Posterior vena cava (tissue), 2 donors: Measurements from ENCODE around the gene TAOK2. TPM values are rescaled to one million over a fixed set of nuclear protein-coding genes. Genes with fewer than 3 reads are reported as not detected.
"Not testable (repeated sequence)": the region's sequence is repeated elsewhere in the genome, so short reads cannot be mapped to it uniquely, and the experiment has no call there.

Experiments
- DNase-seq: peaks from one replicate; pipeline ENCODE4 v3.0.0-alpha.2; 2020; ENCODE audit warnings: low spot score
- intact Hi-C, 2 donors: fragments of 100-400 bp; cut with DNase I; formaldehyde crosslinking; loops; one replicate each; pipeline versions ENCODE4 v1.14.1 to v1.14.2; 2022 to 2023
- long read RNA-seq, 2 donors: library from polyadenylated mRNA; unstranded; transcript quantifications; one replicate each; pipeline ENCODE4 v2.0.0, GENCODE V29; 2020 to 2021
- total RNA-seq, 2 donors: library from RNA; stranded (reverse); fragmentation: NEBNext Ultra II Directional; extraction: Animal tissue kit (Norgen Biotek cat#: 25700); gene quantifications; one replicate each; pipeline ENCODE4 v1.2.1, GENCODE V29; 2021
- donor health status: DM: yes; HTN: yes; CAD: no.
- donor health status: DM: yes; HTN: yes; CAD: no.

The TAOK2 gene
- 10 to 100 TPM; 35.0 to 35.7 TPM for total RNA-seq
- long read RNA-seq, donor 1, full-length matches to known transcripts: 5 of 22 reads
- long read RNA-seq, donor 1, partial matches to known transcripts: 8 of 22 reads
- long read RNA-seq, donor 1, other reads (novel, unspliced or antisense): 9 of 22 reads
- long read RNA-seq, donor 2, partial matches to known transcripts: 24 of 40 reads
- long read RNA-seq, donor 2, other reads (novel, unspliced or antisense): 15 of 40 reads

DNA sequence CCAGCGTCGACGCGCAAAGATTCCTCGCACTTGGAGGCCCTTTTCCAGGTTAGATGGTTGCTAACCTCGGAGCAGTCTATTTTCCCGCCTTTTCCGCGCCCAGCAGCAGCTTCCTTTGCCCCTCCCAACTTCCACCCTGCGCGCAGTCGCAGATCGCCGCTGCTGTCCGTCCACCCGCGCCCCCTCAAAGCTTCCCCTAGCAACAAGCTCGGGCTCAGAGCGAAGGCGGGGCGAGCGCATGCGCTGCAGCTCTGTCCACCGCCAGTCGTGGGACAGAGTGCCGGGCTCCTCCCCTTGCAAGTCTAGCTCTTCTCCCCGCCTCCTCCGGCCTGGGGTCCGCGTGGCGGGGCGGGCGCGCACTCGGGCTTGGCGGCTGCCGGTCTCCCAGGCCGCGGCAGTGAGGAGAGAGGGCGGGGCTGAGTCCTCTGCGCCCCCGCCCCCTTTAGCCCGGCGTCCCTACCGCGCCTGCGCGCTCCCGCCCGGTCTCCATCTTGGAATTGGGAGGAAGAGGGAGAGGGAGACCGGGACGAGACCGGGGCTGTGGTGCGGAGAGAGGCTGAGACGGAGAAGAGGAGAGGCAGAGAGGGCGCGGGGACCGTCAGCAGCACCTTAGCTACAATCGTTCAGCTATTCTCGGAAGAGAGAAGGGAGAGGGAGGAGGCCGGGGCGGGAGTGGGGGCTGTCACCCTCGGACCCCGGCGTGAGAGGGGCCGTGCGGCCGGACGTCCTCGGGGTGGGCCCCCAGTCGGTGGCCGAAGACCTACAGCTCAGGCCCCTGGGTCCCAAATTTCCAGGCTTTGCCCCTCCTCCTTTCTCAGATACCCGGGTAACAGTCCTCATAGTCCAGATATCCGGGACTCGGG is at the start of gene TAOK2:
TAOK2 (plus strand) TSS at position 485 of the 863 bp plus-strand sequence. CDS start 3,905 bp downstream, outside the sequence.
- intact Hi-C loops: no loop called here
- peak; percentile 99 for DNase-seq

DNA sequence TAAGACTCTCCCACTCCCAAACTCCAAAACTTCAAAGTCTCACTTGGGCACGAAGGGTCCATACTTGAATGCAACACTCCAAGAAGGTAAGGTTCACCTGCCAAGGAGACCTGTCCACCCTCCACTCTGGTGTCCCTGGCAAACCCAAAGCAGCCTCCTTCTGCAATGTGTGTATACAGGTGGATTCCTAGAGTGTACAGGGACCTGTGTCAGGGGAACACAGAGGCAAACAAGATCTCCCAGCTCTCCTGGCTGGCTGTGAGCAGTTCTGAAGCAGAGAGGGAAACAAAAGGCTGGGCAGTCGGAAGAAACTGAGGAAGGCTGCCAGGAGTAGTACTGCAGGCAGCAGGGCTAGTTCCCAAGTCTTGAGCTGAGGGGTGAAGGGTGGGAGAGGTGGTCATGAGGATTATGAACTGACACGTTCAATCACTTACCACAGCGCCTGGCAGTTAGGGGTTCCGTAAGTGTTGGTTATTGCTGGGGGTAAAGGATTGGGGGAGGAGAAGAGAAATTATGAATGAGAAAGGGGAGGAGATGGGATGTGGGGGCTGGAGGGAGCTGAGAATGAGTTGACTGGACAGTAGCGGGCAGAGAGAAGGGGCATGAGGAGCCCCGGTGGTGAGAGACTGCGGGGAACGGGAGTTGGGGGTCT is 48.4 kb upstream of the TAOK2 start:
- DNase-seq: no peak
- intact Hi-C loops: loop anchor here in 1 of 2 donors (5.0 kb wide), 1 partner anchor 37 kb away; the partner anchor contains the start of gene TMEM219

DNA sequence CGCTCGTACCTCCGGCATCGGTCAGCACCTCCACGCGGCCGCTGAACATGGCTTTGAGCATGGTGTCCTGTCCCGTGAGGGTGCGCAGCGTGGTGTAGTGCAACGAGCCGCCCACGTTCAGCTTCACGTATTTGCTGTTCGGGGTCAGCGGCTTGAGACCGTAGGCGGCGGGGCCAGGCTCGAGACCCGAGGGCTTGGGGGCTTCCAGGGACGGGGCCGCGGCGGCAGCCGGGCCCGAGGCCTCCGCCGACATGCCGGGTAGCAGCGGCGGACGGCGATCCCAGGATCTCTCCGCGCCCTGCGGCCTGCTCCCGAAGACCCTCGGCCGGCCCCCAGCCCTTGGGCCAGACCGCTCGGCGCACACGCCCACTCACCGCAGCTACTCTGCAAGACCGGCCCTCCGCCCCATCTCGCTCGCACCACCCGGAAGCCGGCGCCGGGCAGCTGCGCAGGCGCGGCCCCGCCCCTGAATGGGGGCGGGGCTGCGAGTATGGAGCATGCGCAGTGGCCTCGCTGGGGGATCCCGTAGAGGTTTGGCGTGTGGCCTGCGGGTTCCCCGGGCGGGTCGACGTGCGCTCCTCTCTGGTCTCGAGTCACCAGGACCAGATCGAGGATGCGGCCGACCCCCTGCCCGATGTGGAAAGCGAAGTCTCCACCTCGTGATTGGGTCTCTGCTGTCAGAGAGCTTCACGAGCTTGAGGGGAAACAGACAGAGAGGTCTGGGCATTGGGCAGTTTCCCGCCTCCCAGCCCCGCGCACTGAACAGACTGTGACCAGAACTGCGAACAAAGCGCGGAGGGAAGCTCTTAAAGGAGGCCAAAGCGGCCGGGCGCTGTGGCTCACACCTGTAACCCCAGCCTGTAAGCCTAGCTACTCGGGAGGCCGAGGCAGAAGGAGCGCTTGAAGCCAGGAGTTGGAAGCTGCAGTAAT is 47.6 kb upstream of the TAOK2 start, which contains the start of gene KCTD13:
KCTD13 (minus strand) TSS at position 446 of the 930 bp plus-strand sequence; CDS start at position 253, 193 bp downstream.
- intact Hi-C loops: loop anchor here in 1 of 2 donors (5.0 kb wide), 1 partner anchor 36 kb away; the partner anchor contains the start of gene TMEM219
- DNase-seq: peak; percentile 95

- DNase-seq: no peak
- intact Hi-C loops: loop anchor here in 1 of 2 donors (5.0 kb wide), 1 partner anchor 36 kb away; the partner anchor contains the start of gene TMEM219
Observed at GRCh38 chr16:29926711-29927052, 47.0 kb upstream of the TAOK2 start.

GRCh38 chr16:29927070-29927905 is 46.4 kb upstream of the TAOK2 start:
- intact Hi-C loops: loop anchor here in 1 of 2 donors (5.0 kb wide), 1 partner anchor 35 kb away; the partner anchor contains the start of gene TMEM219
- DNase-seq: no peak

DNA sequence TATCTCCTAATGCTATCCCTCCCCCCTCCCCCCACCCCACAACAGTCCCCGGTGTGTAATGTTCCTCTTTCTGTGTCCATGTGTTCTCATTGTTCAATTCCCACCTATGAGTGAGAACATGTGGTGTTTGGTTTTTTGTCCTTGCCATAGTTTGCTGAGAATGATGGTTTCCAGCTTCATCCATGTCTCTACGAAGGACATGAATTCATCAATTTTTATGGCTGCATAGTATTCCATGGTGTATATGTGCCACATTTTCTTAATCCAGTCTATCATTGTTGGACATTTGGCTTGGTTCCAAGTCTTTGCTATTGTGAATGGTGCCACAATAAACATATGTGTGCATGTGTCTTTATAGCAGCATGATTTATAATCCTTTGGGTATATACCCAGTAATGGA is 41.9 kb upstream of the TAOK2 start:
- DNase-seq, intact Hi-C loops: not testable (repeated sequence)

DNA sequence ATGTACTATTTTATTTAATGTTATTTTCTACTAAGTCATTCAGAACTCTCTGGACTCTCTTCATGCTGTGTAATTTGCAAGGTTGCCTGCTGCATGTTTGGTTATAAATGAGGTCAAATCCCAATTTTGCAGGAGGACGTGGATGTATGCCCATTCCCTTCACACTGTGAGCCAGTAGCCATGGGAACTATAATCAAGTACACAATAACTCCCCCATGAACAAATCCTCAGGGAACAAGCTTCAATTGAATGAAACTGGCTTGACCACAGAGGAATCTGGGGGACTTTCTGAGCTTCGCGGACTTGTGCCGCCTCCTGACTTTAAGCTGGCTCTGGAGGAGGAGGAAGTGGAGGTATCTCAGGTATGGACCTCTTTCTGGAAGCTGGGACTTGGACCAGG is 33.0 kb upstream of the TAOK2 start:
- intact Hi-C loops: loop anchor here in 1 of 2 donors (10.0 kb wide), 1 partner anchor 66 kb away; no protein-coding TSS in a partner anchor
- DNase-seq: no peak

DNA sequence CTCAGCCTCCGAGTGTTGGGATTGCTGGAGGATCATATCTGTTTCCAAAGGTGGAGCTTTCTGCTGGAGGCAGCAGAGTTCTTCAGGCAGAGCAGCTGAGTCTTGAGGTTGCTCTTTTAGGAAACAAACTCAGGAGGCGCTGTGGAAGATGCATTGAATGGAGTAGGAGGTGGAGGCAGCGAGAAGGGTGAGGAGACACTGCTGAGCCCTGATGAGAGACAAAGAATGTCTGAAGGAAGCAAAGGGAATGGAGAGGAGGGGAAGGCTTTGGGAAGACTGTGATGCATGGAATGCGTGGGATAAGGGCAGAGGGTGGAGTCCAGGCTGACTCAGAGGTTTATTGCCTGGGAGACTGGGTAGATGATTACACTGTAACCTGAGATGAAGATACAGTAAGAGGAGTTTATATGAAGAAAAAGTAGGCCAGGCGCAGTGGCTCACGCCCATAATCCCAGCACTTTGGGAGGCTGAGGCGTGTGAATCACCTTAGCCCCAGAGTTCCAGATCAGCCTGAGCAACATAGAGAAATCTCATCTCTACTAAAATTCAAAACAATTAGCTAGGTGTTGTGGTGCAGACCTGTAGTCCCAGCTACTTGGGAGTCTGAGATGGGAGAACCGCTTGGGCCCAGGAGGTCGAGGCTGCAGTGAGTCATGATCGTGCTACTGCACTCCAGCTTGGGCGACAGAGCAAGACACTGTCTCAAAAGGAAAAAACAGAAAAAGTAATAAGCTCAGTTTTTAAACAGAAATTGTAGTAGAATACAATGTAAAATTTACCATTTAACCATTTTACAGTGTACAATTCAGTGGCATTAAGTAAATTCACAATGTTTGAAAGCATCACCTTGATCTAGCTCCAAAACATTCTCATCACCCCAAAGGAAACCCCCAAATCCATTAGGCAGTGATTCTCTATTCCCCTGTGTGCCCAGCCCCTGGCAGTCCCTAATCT is 29.5 kb upstream of the TAOK2 start:
- intact Hi-C loops: loop anchor here in 1 of 2 donors (10.0 kb wide), 1 partner anchor 69 kb away; no protein-coding TSS in a partner anchor
- DNase-seq: peak; percentile 83

- no peak for DNase-seq
- intact Hi-C loops: loop anchor here in 1 of 2 donors (10.0 kb wide), 1 partner anchor 73 kb away; no protein-coding TSS in a partner anchor
Observed at GRCh38 chr16:29947897-29948296, 25.8 kb upstream of the TAOK2 start.

DNA sequence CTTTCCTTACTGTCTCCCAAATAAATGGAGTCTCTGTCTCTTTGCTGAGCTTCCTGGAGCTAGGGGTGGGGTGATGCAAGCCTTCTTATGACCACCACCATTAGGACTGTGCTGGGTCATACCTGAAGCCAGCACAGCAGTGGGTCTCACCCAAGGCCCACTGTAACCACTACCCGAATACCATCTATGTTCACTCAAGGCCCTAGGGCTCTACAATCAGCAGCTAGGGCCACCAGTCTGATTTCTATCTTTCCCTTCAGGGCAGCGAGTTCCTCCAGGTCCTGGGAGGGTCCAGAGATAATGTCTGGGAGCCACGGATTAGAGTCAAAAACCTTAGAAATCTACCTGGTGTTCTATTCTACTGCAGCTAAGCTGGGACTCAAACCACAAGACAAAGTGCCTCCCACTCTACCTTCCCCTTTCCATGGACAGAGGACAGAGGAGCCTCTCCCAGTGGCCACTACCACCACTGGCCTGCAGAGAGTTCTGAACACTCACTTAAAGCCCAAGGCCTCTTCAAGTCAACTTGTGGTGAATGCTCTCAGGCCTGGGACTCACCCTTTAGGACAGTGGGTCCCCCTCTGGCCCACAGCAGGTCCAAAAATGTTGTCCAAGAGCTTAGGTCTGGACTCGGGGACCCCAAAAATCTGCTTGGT is 22.7 kb upstream of the TAOK2 start:
- no peak for DNase-seq
- intact Hi-C loops: no loop called here

DNA sequence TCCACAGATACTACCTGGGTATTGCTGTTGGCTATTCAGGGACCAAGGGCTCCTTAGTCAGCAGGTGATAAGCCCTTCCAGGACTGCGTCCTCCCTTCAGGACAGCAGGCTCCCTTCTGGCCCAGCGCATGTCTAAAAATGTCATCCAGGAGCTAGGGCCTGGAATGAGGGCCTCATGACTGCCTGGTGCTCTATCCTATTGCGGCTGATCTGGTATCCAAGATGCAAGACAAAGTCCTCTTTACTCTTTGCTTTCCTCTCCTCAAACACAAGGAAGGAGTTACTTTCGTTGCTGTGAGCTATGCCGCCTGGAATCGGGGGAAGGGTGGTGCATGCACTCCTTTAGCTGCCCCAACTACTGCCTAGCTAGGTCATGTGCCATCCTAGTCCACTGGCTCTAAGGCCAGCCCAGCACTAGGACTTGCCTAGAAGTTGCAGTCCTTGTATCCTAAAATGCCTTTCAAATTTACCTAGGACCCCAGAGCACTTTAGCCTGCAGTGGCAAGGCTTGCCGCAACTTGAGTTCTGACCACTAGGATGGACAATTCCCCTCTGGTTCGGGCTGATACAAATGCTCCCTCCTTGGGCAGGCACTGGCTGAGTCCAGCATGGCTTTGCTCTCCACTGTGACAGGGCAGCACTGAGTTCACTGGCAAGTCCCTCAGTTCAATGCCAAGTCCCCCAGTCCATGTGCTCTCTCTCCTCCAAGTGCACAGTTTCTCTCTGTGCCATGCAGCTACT is 21.9 kb upstream of the TAOK2 start:
- DNase-seq: no peak

GRCh38 chr16:29958756-29959155 is 14.9 kb upstream of the TAOK2 start:
- no peak for DNase-seq
- intact Hi-C loops: no loop called here

More for the DNA sequence above, 21.9 kb upstream of the TAOK2 start:
- intact Hi-C loops: no loop called here

DNA sequence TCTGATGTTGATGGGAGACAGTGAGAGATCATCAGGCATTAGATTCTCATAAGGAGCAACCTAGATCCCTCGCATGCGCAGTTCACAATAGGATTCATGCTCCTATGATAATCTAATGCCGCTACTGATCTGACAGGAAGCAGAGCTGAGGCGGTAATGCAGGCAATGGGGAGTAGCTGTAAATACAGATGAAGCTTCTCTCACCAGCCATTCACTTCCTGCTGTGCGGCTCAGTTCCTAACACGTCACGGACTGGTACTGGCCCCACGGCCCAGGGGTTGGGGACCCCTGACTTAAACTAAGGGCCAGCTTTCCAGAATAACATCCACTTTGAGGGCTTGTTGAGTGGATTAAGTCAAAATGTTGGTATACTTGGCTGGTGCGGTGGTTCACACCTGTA is 14.4 kb upstream of the TAOK2 start:
- intact Hi-C loops: no loop called here
- DNase-seq: no peak

DNA sequence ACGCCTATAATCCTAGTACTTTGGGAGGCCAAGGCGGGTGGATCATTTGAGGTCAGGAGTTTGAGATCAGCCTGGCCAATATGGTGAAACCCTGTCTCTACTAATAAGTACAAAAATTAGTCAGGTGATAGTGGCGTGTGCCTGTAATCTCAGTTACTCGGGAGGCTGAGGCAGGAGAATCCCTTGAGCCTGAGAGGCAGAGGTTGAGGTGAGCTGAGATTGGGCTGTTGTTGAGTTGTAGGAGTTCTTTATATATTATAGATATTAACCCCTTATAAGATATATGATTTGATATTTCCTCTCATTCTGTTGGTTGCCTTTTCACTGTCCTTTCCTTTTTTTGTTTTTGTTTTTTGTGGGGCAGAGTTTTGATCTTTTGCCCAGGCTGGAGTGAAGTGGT is 13.8 kb upstream of the TAOK2 start:
- DNase-seq: peak; percentile 12
- intact Hi-C loops: loop anchor here in 1 of 2 donors (5.0 kb wide), 2 partner anchors 33 to 98 kb away; partner anchors contain the start of genes CDIPT and KCTD13

GRCh38 chr16:29961127-29961478 is 12.6 kb upstream of the TAOK2 start:
- intact Hi-C loops: loop anchor here in 1 of 2 donors (5.0 kb wide), 2 partner anchors 34 to 99 kb away; partner anchors contain the start of genes CDIPT and KCTD13
- DNase-seq: no peak
